Peyer's patch (tissue), 4 donors: Measurements from ENCODE around the gene AP3M1.

Source experiments
- CTCF ChIP-seq, 6 experiments: fragments of 450-650 bp in 4 of 6; fragments of 200-600 bp in 2 of 6; sonication (generic) in 1 of 6; IDR thresholded peaks; one replicate each; pipeline ENCODE4 v1.5.1; 2017 to 2019; ENCODE audit warnings: antibody characterized with exemption in 6 of 6, mild to moderate bottlenecking in 3 of 6, moderate library complexity in 1 of 6
- POLR2A ChIP-seq, 2 donors: fragments of 450-650 bp; IDR thresholded peaks; one replicate each; pipeline ENCODE4 v1.5.1; 2017; ENCODE audit warnings: antibody characterized with exemption in 2 of 2, mild to moderate bottlenecking in 2 of 2, moderate library complexity in 2 of 2

DNA sequence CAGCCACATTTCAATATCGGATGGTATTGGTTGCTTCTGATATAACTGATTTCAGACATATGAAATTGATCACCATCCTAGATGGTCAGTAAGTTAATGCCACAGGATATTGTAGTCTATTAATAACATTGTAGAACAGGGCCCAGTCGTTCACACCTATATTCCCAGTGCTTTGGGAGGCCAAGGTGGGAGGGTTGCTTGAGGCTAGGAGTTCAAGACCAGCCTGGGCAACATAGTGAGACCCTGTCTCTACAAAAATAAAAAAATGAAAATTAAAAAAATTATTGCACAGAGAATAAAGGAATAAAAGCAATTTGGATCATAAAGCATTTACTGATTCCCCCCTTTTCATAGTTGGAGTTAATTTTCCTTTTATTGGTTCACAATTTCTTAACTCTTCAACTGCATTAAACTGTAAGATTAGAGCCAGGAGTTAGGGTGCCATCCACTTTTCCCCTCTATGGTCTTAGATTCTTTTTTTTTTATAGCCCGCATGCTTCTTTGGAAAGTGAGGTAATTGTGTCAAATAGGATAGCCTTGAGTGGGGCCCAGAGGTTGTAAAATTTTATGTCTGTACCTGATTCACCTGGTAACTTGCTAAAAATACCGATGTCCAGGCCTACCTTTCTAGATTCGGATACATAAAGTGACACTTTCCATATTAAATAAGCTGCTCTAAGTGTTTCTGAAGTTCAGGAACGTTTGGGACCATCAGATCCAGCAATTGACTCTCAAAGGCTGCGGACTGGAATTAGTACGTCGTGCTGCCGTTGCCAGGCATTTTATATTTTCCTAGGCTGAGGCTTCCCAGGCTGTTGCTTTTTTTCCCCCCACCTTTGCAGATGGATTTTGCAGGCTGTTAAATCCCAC is 25.1 kb upstream of the AP3M1 start:
- TF ChIP-seq CTCF (IDR thresholded peaks at IDR 0.05) (no peak), POLR2A (IDR thresholded peaks at IDR 0.05) (no peak)
